Trophoblast cell (in vitro differentiated cells and primary cell): ENCODE results near the gene SKI.

Source experiments
- DNase-seq, 2 donors: peaks; one replicate each; pipeline ENCODE4 v3.0.0-alpha.2; 2016
- H2AFZ ChIP-seq: 2 replicates; pipeline ENCODE4 v1.6.1; 2013; ENCODE audit warnings: low read length, moderate library complexity, mild to moderate bottlenecking; ENCODE audit not compliant: insufficient read depth, poor library complexity
- H2AK5ac ChIP-seq: 2 replicates; pipeline ENCODE4 v1.6.1; 2013; ENCODE audit warnings: mild to moderate bottlenecking, low read length
- H2BK120ac ChIP-seq: 2 replicates; pipeline ENCODE4 v1.6.1; 2013; ENCODE audit warnings: low read length, mild to moderate bottlenecking, moderate library complexity; ENCODE audit not compliant: insufficient read depth, poor library complexity
- H2BK12ac ChIP-seq: 2 replicates; pipeline ENCODE4 v1.6.1; 2013; ENCODE audit warnings: mild to moderate bottlenecking, low read length, moderate library complexity
- H2BK5ac ChIP-seq: 2 replicates; pipeline ENCODE4 v1.6.1; 2013; ENCODE audit warnings: low read length, low read depth, moderate library complexity, mild to moderate bottlenecking; ENCODE audit not compliant: poor library complexity
- H3K14ac ChIP-seq: 2 replicates; pipeline ENCODE4 v1.6.1; 2013; ENCODE audit warnings: mild to moderate bottlenecking, low read length
- H3K18ac ChIP-seq: 2 replicates; pipeline ENCODE4 v1.6.1; 2013; ENCODE audit warnings: mild to moderate bottlenecking, low read length
- H3K23ac ChIP-seq: 2 replicates; pipeline ENCODE4 v1.6.1; 2013; ENCODE audit warnings: low read length
- H3K27ac ChIP-seq: 2 replicates; pipeline ENCODE4 v1.5.1; 2013; ENCODE audit warnings: low read depth, mild to moderate bottlenecking, inconsistent platforms, low read length, moderate library complexity
- H3K27me3 ChIP-seq: 2 replicates; pipeline ENCODE4 v1.6.1; 2013; ENCODE audit warnings: inconsistent platforms, mild to moderate bottlenecking, low read length, moderate library complexity; ENCODE audit not compliant: insufficient read depth
- H3K36me3 ChIP-seq, 2 experiments: 1 replicate in 1 of 2; 2 replicates in 1 of 2; pipeline ENCODE4 v1.6.1; 2013; ENCODE audit warnings: low read length in 2 of 2, mild to moderate bottlenecking in 2 of 2, moderate library complexity in 1 of 2; ENCODE audit not compliant: insufficient read depth in 2 of 2, control insufficient read depth in 1 of 2
- H3K4ac ChIP-seq: 2 replicates; pipeline ENCODE4 v1.6.1; 2013; ENCODE audit warnings: low read depth, mild to moderate bottlenecking, low read length, moderate library complexity
- H3K4me1 ChIP-seq, 2 experiments: 1 replicate in 1 of 2; 2 replicates in 1 of 2; pipeline ENCODE4 v1.6.1; 2013; ENCODE audit warnings: low read length in 2 of 2, mild to moderate bottlenecking in 2 of 2, moderate library complexity in 1 of 2; ENCODE audit not compliant: insufficient read depth in 2 of 2, control insufficient read depth in 1 of 2
- H3K4me2 ChIP-seq: 2 replicates; pipeline ENCODE4 v1.6.1; 2013; ENCODE audit warnings: inconsistent platforms, mild to moderate bottlenecking, low read length, moderate library complexity
- H3K4me3 ChIP-seq: 2 replicates; pipeline ENCODE4 v1.5.1; 2013; ENCODE audit warnings: mild to moderate bottlenecking, low read depth, low read length, inconsistent platforms
- H3K79me1 ChIP-seq: one replicate; pipeline ENCODE4 v1.6.1; 2013; ENCODE audit warnings: low read length
- H3K79me2 ChIP-seq: 2 replicates; pipeline ENCODE4 v1.6.1; 2013; ENCODE audit warnings: low read length, mild to moderate bottlenecking; ENCODE audit not compliant: control insufficient read depth, insufficient read depth, poor library complexity
- H3K9ac ChIP-seq: 2 replicates; pipeline ENCODE4 v1.6.1; 2013; ENCODE audit warnings: mild to moderate bottlenecking, low read length
- H3K9me3 ChIP-seq: 2 replicates; pipeline ENCODE4 v1.6.1; 2013; ENCODE audit warnings: low read depth, mild to moderate bottlenecking, control low read depth, inconsistent platforms, low read length; ENCODE audit not compliant: insufficient read depth
- H4K12ac ChIP-seq: 2 replicates; pipeline ENCODE4 v1.6.1; 2013; ENCODE audit warnings: low read depth, mild to moderate bottlenecking, low read length, moderate library complexity
- H4K8ac ChIP-seq: 2 replicates; pipeline ENCODE4 v1.6.1; 2013; ENCODE audit warnings: low read depth, mild to moderate bottlenecking, low read length, moderate library complexity
- H4K91ac ChIP-seq: one replicate; pipeline ENCODE4 v1.6.1; 2013; ENCODE audit warnings: low read depth, mild to moderate bottlenecking, low read length, moderate library complexity
- WGBS: extraction: QIAGEN DNeasy Blood & Tissue Kit; methylation state at CpG from one replicate; pipeline ENCODE4 v1.1.7; 2013; ENCODE audit warnings: missing lambda C conversion rate; ENCODE audit not compliant: insufficient read length, insufficient coverage; ENCODE audit errors: extremely low coverage; 5-methylcytosine and 5-hydroxymethylcytosine counted together

Gene SKI

DNA sequence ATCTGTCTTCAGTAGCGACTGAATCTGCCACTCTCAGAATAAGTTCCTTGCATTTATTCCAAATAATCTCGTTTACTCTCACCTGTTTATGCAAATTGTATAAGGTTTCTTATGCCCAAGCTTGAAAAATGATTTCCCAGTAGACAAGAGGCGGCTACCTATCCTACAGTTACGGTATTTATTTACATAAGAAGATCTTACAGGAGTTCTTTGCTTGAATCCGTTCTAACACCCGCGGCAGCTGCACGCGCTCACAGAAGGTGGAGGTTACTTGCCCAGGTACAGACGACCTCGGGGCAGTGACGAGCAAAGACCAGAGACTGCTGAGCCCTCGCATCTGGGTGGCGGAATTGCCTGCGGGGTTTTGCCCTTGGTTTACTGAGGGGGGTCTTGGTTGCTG lies 79.9 kb downstream of the SKI start:
- peaks cover 65 to 66% of the 10 kb centered on the region in 2 experiments for H3K36me3 ChIP-seq
- no peak overlapping the region for H2BK120ac ChIP-seq
- no peak overlapping the region for H4K12ac ChIP-seq
- no peak overlapping the region for H4K91ac ChIP-seq
- no peak overlapping the region for H3K27ac ChIP-seq
- no peak overlapping the region for H3K9ac ChIP-seq
- H2AK5ac ChIP-seq: no peak overlapping the region
- H3K4me3 ChIP-seq: no peak overlapping the region
- H3K18ac ChIP-seq: no peak overlapping the region
- H3K4me2 ChIP-seq: no peak overlapping the region
- no peak overlapping the region for H3K4ac ChIP-seq
- no CpG with 5 or more reads among the region's 15 CpGs for WGBS
- H3K9me3 ChIP-seq: no peaks in the 10 kb centered on the region
- H3K79me1 ChIP-seq: peaks cover 4% of the 10 kb centered on the region
- H3K23ac ChIP-seq: no peak overlapping the region
- H2BK5ac ChIP-seq: no peak overlapping the region
- no peak overlapping the region for H4K8ac ChIP-seq
- H3K27me3 ChIP-seq: no peaks in the 10 kb centered on the region
- H3K14ac ChIP-seq: no peak overlapping the region
- no peak overlapping the region for H2BK12ac ChIP-seq
- H2AFZ ChIP-seq: no peak overlapping the region
- no peaks in the 10 kb centered on the region for H3K79me2 ChIP-seq
- peaks cover 7 to 13% of the 10 kb centered on the region in 2 experiments for H3K4me1 ChIP-seq
- DNase-seq: no peak

DNA sequence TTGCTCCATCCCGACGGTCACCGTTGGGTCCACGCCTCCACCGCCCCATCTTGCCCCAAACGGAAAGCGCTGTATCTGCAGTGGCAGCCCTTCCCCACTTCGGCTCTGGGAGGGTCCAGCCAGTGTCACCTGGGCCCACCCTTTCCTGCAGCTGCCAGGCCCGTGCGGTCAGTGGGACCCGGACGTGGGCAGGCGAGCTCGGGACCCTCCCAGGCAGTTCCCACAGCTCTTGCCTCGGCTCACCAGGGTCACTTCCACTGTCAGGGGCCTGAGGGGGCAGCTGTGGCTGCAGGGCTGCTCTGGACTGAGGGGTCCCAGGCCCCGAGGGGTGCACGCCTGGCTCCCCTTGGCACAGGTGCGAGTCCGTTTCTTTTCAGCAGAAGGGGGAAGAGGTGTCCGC lies 80.7 kb downstream of the SKI start:
- H2AFZ ChIP-seq: no peak overlapping the region
- H3K27me3 ChIP-seq: no peaks in the 10 kb centered on the region
- WGBS: no CpG with 5 or more reads among the region's 20 CpGs
- peaks cover 2% of the 10 kb centered on the region for H3K79me2 ChIP-seq
- H4K91ac ChIP-seq: no peak overlapping the region
- no peak overlapping the region for H3K4ac ChIP-seq
- H3K9me3 ChIP-seq: no peaks in the 10 kb centered on the region
- H3K4me3 ChIP-seq: no peak overlapping the region
- no peak overlapping the region for H3K18ac ChIP-seq
- DNase-seq: no peak
- peaks cover 9% of the 10 kb centered on the region for H3K79me1 ChIP-seq
- peaks cover 57 to 58% of the 10 kb centered on the region in 2 experiments for H3K36me3 ChIP-seq
- no peak overlapping the region for H3K14ac ChIP-seq
- no peak overlapping the region for H3K23ac ChIP-seq
- no peak overlapping the region for H2BK5ac ChIP-seq
- no peak overlapping the region for H3K4me2 ChIP-seq
- no peak overlapping the region for H4K12ac ChIP-seq
- no peak overlapping the region for H2BK12ac ChIP-seq
- no peak overlapping the region for H4K8ac ChIP-seq
- H3K27ac ChIP-seq: no peak overlapping the region
- no peak overlapping the region for H2BK120ac ChIP-seq
- no peak overlapping the region for H2AK5ac ChIP-seq
- H3K4me1 ChIP-seq: peaks cover 15 to 20% of the 10 kb centered on the region in 2 experiments
- no peak overlapping the region for H3K9ac ChIP-seq

DNA sequence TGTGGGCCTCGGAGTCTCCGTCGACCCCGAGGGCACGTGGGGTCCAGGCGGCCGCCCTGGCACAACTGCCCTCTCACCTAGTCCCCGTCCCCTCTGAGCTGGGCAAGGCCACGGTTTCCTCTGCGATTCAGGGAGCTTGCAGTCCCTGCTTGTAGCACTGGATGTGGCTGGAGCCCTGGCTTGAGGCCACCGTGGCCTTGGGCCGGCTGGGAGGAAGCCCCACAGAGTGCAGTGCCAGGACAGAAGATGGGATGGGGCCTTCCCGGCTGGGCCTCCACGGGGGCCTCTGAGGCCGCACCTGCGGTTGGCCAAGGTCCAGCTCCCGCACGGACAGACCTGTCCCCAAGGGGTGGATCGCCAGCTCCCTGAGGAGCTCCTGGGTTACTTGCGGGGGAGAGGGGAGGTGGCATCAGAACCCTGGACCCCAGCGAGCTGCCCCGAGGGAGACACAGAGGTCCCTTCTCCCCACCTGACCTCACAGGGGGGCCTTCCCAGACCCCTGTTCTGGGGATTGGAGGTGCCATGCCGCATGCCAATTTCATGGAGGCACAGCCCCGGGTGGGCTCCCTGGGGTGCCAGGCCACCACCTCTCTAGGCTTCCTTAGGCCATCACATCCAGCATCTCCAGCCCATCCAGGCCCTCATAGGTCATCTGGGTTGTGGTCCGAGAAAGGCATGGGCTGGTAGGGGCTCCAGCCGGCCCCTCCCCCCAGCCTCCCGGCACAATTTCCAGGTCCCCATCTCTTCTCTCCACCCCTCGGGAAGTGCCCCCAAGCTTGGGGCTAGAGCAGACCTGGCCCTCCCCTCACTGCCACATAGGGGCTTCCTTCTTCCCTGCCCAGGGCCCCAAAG lies 82.4 kb downstream of the SKI start:
- Histone ChIP-seq H3K79me1 (peaks cover 21% of the 10 kb centered on the region), H3K79me2 (peaks cover 13% of the 10 kb centered on the region), H3K18ac (peak overlapping the region; percentile 35), H3K4me3 (no peak overlapping the region), H3K27me3 (no peaks in the 10 kb centered on the region), H3K4me1 (peaks cover 22 to 28% of the 10 kb centered on the region in 2 experiments), H2BK12ac (no peak overlapping the region), H2AFZ (no peak overlapping the region), H3K9ac (no peak overlapping the region), H4K91ac (no peak overlapping the region), H3K36me3 (peaks cover 39 to 41% of the 10 kb centered on the region in 2 experiments), H3K9me3 (no peaks in the 10 kb centered on the region), H3K14ac (no peak overlapping the region), H2BK5ac (no peak overlapping the region), H2AK5ac (no peak overlapping the region), H4K8ac (no peak overlapping the region), H2BK120ac (no peak overlapping the region), H3K27ac (no peak overlapping the region), H4K12ac (no peak overlapping the region), H3K23ac (no peak overlapping the region), H3K4ac (no peak overlapping the region), H3K4me2 (no peak overlapping the region)
- WGBS: no CpG with 5 or more reads among the region's 28 CpGs
- DNase-seq: no peak

DNA sequence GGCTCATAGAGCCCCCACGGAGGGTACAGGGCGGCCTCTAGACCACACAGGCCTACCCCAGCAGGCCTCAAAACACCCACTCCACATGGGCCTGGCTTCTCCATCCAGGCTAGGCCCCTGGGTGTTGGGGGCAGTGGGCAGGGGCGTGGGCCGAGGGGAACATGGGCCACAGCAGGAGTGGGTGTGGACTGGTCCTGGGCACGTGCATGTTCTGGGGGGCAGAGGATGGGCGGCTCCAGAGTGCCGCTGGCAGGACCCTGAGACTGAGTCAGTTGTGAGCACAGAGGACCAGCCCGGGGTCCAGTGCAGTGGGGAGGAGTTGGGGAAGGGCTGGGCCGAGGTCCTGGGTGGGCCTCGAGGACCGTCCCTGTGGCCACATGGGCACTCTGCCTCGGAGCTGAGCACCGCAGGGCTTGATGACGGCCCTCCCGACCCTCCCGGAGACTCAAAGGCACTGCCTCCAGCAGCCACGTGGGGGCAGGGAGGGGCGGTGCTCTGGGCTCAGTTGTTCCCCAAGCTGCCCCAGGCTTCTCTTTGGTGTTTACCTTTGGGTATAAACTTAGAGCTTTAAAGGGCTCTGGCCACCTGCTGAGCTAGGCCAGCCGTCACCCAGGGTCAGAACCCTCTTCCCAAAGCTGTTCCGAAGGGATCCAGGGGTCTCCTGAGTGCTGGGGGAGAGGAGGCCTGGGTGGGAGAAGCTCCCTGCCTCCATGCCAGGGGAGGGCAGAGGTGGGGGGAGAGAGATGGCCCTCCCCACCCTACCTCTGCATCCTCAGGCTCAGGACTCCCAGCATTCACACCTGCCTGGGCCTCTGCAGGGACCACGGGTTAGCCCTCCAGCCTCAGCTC lies 83.3 kb downstream of the SKI start:
- peaks cover 13% of the 10 kb centered on the region for H3K79me2 ChIP-seq
- no peak overlapping the region for H3K14ac ChIP-seq
- peak overlapping the region; percentile 9 for H3K27ac ChIP-seq

More for the DNA sequence above, 83.3 kb downstream of the SKI start:
- Histone ChIP-seq H2BK120ac (peak overlapping the region; percentile 28), H3K4me1 (peaks cover 31 to 37% of the 10 kb centered on the region in 2 experiments), H4K12ac (no peak overlapping the region), H3K79me1 (peaks cover 29% of the 10 kb centered on the region), H2BK12ac (peak overlapping the region; percentile 23), H3K4me2 (no peak overlapping the region), H3K4me3 (no peak overlapping the region), H2AK5ac (peak overlapping the region; percentile 12), H3K27me3 (no peaks in the 10 kb centered on the region), H3K18ac (peak overlapping the region; percentile 54), H2AFZ (no peak overlapping the region), H3K9ac (no peak overlapping the region), H3K36me3 (peaks cover 31 to 32% of the 10 kb centered on the region in 2 experiments), H3K4ac (peak overlapping the region; percentile 23), H3K9me3 (no peaks in the 10 kb centered on the region), H3K23ac (no peak overlapping the region), H2BK5ac (peak overlapping the region; percentile 9), H4K91ac (peak overlapping the region; percentile 42), H4K8ac (peak overlapping the region; percentile 16)
- peak; percentile 42 to 57 for DNase-seq
- no CpG with 5 or more reads among the region's 21 CpGs for WGBS
